GM23338 (cell line): Measurements from ENCODE around the gene EPB41L4A. TPM values are rescaled to one million over a fixed set of nuclear protein-coding genes. Genes with fewer than 3 reads are reported as not detected.

Source experiments
- ATAC-seq: fragments of 200-7000 bp; cut with Tn5 transposase; 3 replicates; pipeline ENCODE4 v1.9.1; 2020
- DNase-seq: peaks from one replicate; pipeline ENCODE4 v3.0.0-alpha.2; 2015; ENCODE audit warnings: low spot score
- H2AFZ ChIP-seq: fragments of 200-600 bp; sonication (generic); 2 replicates; pipeline ENCODE4 v1.8.0; 2016; ENCODE audit warnings: antibody characterized with exemption, mild to moderate bottlenecking, moderate library complexity
- H3F3A ChIP-seq: fragments of 200-600 bp; sonication (generic); replicated peaks from 2 replicates; pipeline ENCODE4 v1.8.0; 2017; ENCODE audit warnings: antibody characterized with exemption, mixed run types, low read depth
- H3K27ac ChIP-seq: fragments of 200-600 bp; sonication (generic); 2 replicates; pipeline ENCODE4 v1.6.1; 2016; ENCODE audit warnings: low read depth
- H3K27me3 ChIP-seq: fragments of 200-600 bp; sonication (generic); 2 replicates; pipeline ENCODE4 v1.8.0; 2016; ENCODE audit warnings: mild to moderate bottlenecking, mixed run types, moderate library complexity; ENCODE audit not compliant: insufficient read depth
- H3K36me3 ChIP-seq: fragments of 200-600 bp; sonication (generic); 2 replicates; pipeline ENCODE4 v1.8.0; 2016; ENCODE audit warnings: mild to moderate bottlenecking; ENCODE audit not compliant: insufficient read depth
- H3K4me1 ChIP-seq: fragments of 200-600 bp; sonication (generic); 2 replicates; pipeline ENCODE4 v1.8.0; 2016; ENCODE audit warnings: mild to moderate bottlenecking, moderate library complexity; ENCODE audit not compliant: insufficient read depth
- H3K4me2 ChIP-seq: fragments of 200-600 bp; sonication (generic); 2 replicates; pipeline ENCODE4 v1.7.1; 2017; ENCODE audit warnings: mixed run types
- H3K4me3 ChIP-seq: fragments of 200-600 bp; sonication (generic); 2 replicates; pipeline ENCODE4 v1.6.1; 2016; ENCODE audit warnings: mixed run types
- H3K79me2 ChIP-seq: fragments of 200-600 bp; sonication (generic); replicated peaks from 2 replicates; pipeline ENCODE4 v1.8.0; 2017; ENCODE audit warnings: mild to moderate bottlenecking; ENCODE audit not compliant: insufficient read depth
- H3K9me2 ChIP-seq: fragments of 200-600 bp; sonication (generic); 2 replicates; pipeline ENCODE4 v1.8.0; 2017; ENCODE audit not compliant: insufficient read depth
- H4K20me1 ChIP-seq: fragments of 200-600 bp; sonication (generic); replicated peaks from 2 replicates; pipeline ENCODE4 v1.8.0; 2017; ENCODE audit warnings: mild to moderate bottlenecking; ENCODE audit not compliant: insufficient read depth
- H3K27ac Mint-ChIP-seq: 2 replicates; pipeline ENCODE4 v1.8.0; 2020; ENCODE audit warnings: inconsistent platforms, mild to moderate bottlenecking, moderate library complexity, mixed read lengths
- H3K27me3 Mint-ChIP-seq: 3 replicates; pipeline ENCODE4 v1.8.0; 2022; ENCODE audit warnings: low read depth, mild to moderate bottlenecking, moderate library complexity, mixed read lengths, inconsistent platforms; ENCODE audit not compliant: insufficient read depth, poor library complexity
- H3K36me3 Mint-ChIP-seq: 3 replicates; pipeline ENCODE4 v1.8.0; 2021; ENCODE audit warnings: low read depth, mild to moderate bottlenecking, inconsistent platforms, moderate library complexity, mixed read lengths
- H3K4me1 Mint-ChIP-seq: 3 replicates; pipeline ENCODE4 v1.8.0; 2020; ENCODE audit warnings: mild to moderate bottlenecking, inconsistent platforms, mixed read lengths
- H3K4me3 Mint-ChIP-seq: 3 replicates; pipeline ENCODE4 v1.8.0; 2021; ENCODE audit warnings: moderate library complexity, mild to moderate bottlenecking, inconsistent platforms, mixed read lengths
- H3K9me3 Mint-ChIP-seq: 3 replicates; pipeline ENCODE4 v1.8.0; 2020; ENCODE audit warnings: moderate library complexity, mild to moderate bottlenecking, inconsistent platforms, mixed read lengths
- ETS1 ChIP-seq: IDR thresholded peaks from 2 replicates; pipeline ENCODE4 v1.6.1; 2016; ENCODE audit warnings: antibody characterized with exemption
- EZH2 ChIP-seq: fragments of 200-600 bp; sonication (generic); IDR thresholded peaks from one replicate; pipeline ENCODE4 v1.8.0; 2017; ENCODE audit warnings: antibody characterized with exemption, mild to moderate bottlenecking, low read depth; ENCODE audit not compliant: unreplicated experiment
- EZH2phosphoT487 ChIP-seq: fragments of 200-600 bp; sonication (generic); IDR thresholded peaks from one replicate; pipeline ENCODE4 v1.8.1; 2018; ENCODE audit warnings: antibody characterized with exemption; ENCODE audit not compliant: unreplicated experiment
- JUNB ChIP-seq: IDR thresholded peaks from one replicate; pipeline ENCODE4 v1.6.1; 2016; ENCODE audit warnings: antibody characterized with exemption; ENCODE audit not compliant: unreplicated experiment
- NANOG ChIP-seq: IDR thresholded peaks from 2 replicates; pipeline ENCODE4 v1.6.1; 2016; ENCODE audit warnings: antibody characterized with exemption, borderline replicate concordance
- POLR2AphosphoS5 ChIP-seq: IDR thresholded peaks from 2 replicates; pipeline ENCODE4 v1.6.1; 2016; ENCODE audit warnings: antibody characterized with exemption, low read depth
- STAT1 ChIP-seq: IDR thresholded peaks from one replicate; pipeline ENCODE4 v1.6.1; 2016; ENCODE audit warnings: antibody characterized with exemption; ENCODE audit not compliant: unreplicated experiment
- ZNF331 ChIP-seq: fragments of 250-450 bp; sonication (Bioruptor Pico); IDR thresholded peaks from 2 replicates; pipeline ENCODE4 v1.5.0; 2020; ENCODE audit warnings: low read depth, mild to moderate bottlenecking, moderate library complexity
- ZNF462 ChIP-seq: fragments of 250-450 bp; sonication (Bioruptor Pico); IDR thresholded peaks from 2 replicates; pipeline ENCODE4 v1.5.0; 2020; ENCODE audit warnings: mild to moderate bottlenecking, moderate library complexity
- polyA plus RNA-seq: library from polyadenylated mRNA; unstranded; fragments of >200 nt; fragmentation: Nextera tagmentation; extraction: Ambion mirVana; gene quantifications from 2 replicates; pipeline ENCODE4 v1.2.1, GENCODE V29; 2016
- total RNA-seq: library from RNA; depleted of rRNA; stranded (reverse); fragments of >200 nt; shearing (Covaris generic); gene quantifications from 2 replicates; pipeline ENCODE4 v1.2.3, GENCODE V29; 2014
- TF ChIP-seq, protein P1 (sequence below), 2 experiments: fragments of 200-600 bp in 1 of 2; sonication (generic) in 1 of 2; conservative IDR thresholded peaks; 2 replicates each; pipeline versions ENCODE4 v1.5.1 to v1.6.1; 2016 to 2017; ENCODE audit warnings: antibody characterized with exemption in 2 of 2, low read depth in 2 of 2, mild to moderate bottlenecking in 2 of 2, moderate library complexity in 1 of 2
- TF ChIP-seq, protein P2 (sequence below): IDR thresholded peaks from one replicate; pipeline ENCODE4 v1.6.1; 2018; ENCODE audit warnings: antibody characterized with exemption; ENCODE audit not compliant: unreplicated experiment

EPB41L4A gene
- total and polyA plus RNA-seq, 2 experiments from 2014 or later, result 5.7 to 6.0 TPM

DNA sequence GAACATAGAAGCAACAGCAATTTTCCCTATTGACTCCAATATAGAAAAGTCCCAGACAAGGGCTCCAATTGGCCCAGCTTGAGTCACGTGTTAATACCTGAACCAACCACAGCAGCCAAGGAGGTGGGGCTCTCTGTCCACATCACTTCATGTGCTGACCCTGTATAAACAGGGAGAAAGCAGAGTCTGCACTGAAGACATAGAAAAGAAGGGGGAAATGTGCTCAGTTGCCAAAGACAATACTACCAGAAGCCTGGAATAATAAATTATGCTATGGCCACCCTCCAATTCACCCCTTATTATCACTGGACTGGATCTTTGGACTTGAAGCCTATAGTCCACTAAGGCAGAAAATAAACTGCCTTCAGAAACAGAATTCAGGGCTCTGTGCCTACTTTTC is 275.4 kb downstream of the EPB41L4A start:
- ATAC-seq, result no peak
- Mint-ChIP-seq H3K4me3 (no peak overlapping the region), H3K9me3 (no peaks in the 10 kb centered on the region), H3K4me1 (no peaks in the 10 kb centered on the region), H3K27me3 (no peaks in the 10 kb centered on the region), H3K36me3 (no peaks in the 10 kb centered on the region), H3K27ac (no peak overlapping the region)
- no peaks in the 10 kb centered on the region for H3K27me3 ChIP-seq
- no peak overlapping the region for H3K4me3 ChIP-seq
- no peaks in the 10 kb centered on the region for H3K79me2 ChIP-seq
- TF ChIP-seq POLR2AphosphoS5 (no peak), EZH2 (no peak), EZH2phosphoT487 (no peak), NANOG (no peak), ZNF331 (CRISPR knock-in tag) (no peak), STAT1 (no peak), JUNB (no peak), ETS1 (no peak), ZNF462 (CRISPR knock-in tag) (no peak)
- TF ChIP-seq, protein P1, sequence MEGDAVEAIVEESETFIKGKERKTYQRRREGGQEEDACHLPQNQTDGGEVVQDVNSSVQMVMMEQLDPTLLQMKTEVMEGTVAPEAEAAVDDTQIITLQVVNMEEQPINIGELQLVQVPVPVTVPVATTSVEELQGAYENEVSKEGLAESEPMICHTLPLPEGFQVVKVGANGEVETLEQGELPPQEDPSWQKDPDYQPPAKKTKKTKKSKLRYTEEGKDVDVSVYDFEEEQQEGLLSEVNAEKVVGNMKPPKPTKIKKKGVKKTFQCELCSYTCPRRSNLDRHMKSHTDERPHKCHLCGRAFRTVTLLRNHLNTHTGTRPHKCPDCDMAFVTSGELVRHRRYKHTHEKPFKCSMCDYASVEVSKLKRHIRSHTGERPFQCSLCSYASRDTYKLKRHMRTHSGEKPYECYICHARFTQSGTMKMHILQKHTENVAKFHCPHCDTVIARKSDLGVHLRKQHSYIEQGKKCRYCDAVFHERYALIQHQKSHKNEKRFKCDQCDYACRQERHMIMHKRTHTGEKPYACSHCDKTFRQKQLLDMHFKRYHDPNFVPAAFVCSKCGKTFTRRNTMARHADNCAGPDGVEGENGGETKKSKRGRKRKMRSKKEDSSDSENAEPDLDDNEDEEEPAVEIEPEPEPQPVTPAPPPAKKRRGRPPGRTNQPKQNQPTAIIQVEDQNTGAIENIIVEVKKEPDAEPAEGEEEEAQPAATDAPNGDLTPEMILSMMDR (conservative IDR thresholded peaks at IDR 0.05; ENCODE audit: low read depth in 2 of 2), result no peak
- TF ChIP-seq, protein P2, sequence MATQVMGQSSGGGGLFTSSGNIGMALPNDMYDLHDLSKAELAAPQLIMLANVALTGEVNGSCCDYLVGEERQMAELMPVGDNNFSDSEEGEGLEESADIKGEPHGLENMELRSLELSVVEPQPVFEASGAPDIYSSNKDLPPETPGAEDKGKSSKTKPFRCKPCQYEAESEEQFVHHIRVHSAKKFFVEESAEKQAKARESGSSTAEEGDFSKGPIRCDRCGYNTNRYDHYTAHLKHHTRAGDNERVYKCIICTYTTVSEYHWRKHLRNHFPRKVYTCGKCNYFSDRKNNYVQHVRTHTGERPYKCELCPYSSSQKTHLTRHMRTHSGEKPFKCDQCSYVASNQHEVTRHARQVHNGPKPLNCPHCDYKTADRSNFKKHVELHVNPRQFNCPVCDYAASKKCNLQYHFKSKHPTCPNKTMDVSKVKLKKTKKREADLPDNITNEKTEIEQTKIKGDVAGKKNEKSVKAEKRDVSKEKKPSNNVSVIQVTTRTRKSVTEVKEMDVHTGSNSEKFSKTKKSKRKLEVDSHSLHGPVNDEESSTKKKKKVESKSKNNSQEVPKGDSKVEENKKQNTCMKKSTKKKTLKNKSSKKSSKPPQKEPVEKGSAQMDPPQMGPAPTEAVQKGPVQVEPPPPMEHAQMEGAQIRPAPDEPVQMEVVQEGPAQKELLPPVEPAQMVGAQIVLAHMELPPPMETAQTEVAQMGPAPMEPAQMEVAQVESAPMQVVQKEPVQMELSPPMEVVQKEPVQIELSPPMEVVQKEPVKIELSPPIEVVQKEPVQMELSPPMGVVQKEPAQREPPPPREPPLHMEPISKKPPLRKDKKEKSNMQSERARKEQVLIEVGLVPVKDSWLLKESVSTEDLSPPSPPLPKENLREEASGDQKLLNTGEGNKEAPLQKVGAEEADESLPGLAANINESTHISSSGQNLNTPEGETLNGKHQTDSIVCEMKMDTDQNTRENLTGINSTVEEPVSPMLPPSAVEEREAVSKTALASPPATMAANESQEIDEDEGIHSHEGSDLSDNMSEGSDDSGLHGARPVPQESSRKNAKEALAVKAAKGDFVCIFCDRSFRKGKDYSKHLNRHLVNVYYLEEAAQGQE, result no peak
- H3K4me1 ChIP-seq, result no peaks in the 10 kb centered on the region
- DNase-seq, result no peak
- no peak overlapping the region for H3K27ac ChIP-seq
- no peak overlapping the region for H2AFZ ChIP-seq
- no peaks in the 10 kb centered on the region for H4K20me1 ChIP-seq
- H3F3A ChIP-seq, result no peaks in the 10 kb centered on the region
- H3K4me2 ChIP-seq, result no peak overlapping the region
- no peaks in the 10 kb centered on the region for H3K36me3 ChIP-seq
- no peaks in the 10 kb centered on the region for H3K9me2 ChIP-seq
